Progenitor cell of endocrine pancreas (in vitro differentiated cells): Measurements from ENCODE around the gene ATP6V0B. TPM values are rescaled to one million over a fixed set of nuclear protein-coding genes. Genes with fewer than 3 reads are reported as not detected.

ENCODE experiments used
- DNase-seq: peaks from one replicate; pipeline ENCODE4 v3.0.0; 2021; ENCODE audit warnings: low spot score; ENCODE audit not compliant: unreplicated experiment
- H3K27ac Mint-ChIP-seq: 2 replicates; pipeline ENCODE4 v1.8.0; 2021; ENCODE audit warnings: mild to moderate bottlenecking, moderate library complexity, mixed read lengths
- H3K27me3 Mint-ChIP-seq: 2 replicates; pipeline ENCODE4 v1.8.0; 2021; ENCODE audit warnings: mixed read lengths
- H3K36me3 Mint-ChIP-seq: 2 replicates; pipeline ENCODE4 v1.8.0; 2022; ENCODE audit warnings: mixed read lengths; ENCODE audit not compliant: insufficient read depth
- H3K4me1 Mint-ChIP-seq: 2 replicates; pipeline ENCODE4 v1.8.0; 2021; ENCODE audit warnings: low read depth, mixed read lengths
- H3K4me3 Mint-ChIP-seq: 2 replicates; pipeline ENCODE4 v1.8.0; 2021; ENCODE audit warnings: low read depth, mild to moderate bottlenecking, moderate library complexity, mixed read lengths
- H3K9me3 Mint-ChIP-seq: 2 replicates; pipeline ENCODE4 v1.8.0; 2021; ENCODE audit warnings: low read depth, mixed read lengths
- CTCF ChIP-seq: fragments of 200-600 bp; sonication (generic); IDR thresholded peaks from one replicate; pipeline ENCODE4 v1.5.0; 2021; ENCODE audit warnings: antibody characterized with exemption, mild to moderate bottlenecking; ENCODE audit not compliant: unreplicated experiment
- total RNA-seq: library from RNA; stranded (reverse); gene quantifications from 2 replicates; pipeline ENCODE4 v1.2.1, GENCODE V29; 2021

Gene ATP6V0B
- total RNA-seq, 1 donor from 2014 or later: 104 TPM

GRCh38 chr1:43952731-43953346 lies 21.9 kb upstream of the ATP6V0B start:
- Mint-ChIP-seq H3K27me3 (no peaks in the 10 kb centered on the region), H3K9me3 (no peaks in the 10 kb centered on the region), H3K27ac (no peak overlapping the region), H3K4me1 (peaks cover 10% of the 10 kb centered on the region), H3K36me3 (peaks cover 4% of the 10 kb centered on the region), H3K4me3 (no peak overlapping the region)
- TF ChIP-seq CTCF: no peak
- no peak for DNase-seq

GRCh38 chr1:43953361-43953760 lies 21.4 kb upstream of the ATP6V0B start:
- DNase-seq: no peak
- Mint-ChIP-seq H3K27ac (peak overlapping the region; percentile 40), H3K27me3 (no peaks in the 10 kb centered on the region), H3K4me1 (peaks cover 7% of the 10 kb centered on the region), H3K4me3 (no peak overlapping the region), H3K36me3 (peaks cover 6% of the 10 kb centered on the region), H3K9me3 (no peaks in the 10 kb centered on the region)
- no peak for TF ChIP-seq CTCF

- Mint-ChIP-seq H3K27me3 (no peaks in the 10 kb centered on the region), H3K9me3 (no peaks in the 10 kb centered on the region), H3K36me3 (peaks cover 8% of the 10 kb centered on the region), H3K4me1 (peaks cover 6% of the 10 kb centered on the region), H3K4me3 (no peak overlapping the region), H3K27ac (peak overlapping the region; percentile 73)
- no peak for TF ChIP-seq CTCF
- no peak for DNase-seq
Measured at GRCh38 chr1:43954036-43954435, 20.7 kb upstream of the ATP6V0B start.

DNA sequence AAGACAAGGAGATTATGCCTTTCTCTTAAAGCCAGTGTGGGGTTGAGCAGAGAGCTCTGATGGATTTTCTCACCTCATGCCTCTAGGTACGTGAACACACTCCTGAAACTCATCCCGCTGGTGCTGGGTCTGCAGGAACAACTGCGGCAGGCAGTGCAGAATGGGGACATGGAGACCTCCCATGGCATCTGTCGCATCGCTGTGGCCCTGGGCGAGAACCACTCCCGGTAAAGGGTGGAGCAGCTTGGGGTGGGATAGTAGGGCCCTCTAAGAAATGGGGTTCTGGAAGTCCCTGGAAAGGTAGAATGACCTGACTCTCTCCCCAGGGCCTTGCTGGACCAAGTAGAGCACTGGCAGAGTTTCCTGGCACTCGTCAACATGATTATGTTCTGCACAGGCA lies 18.5 kb upstream of the ATP6V0B start:
- no peak for DNase-seq
- no peaks in the 10 kb centered on the region for H3K27me3 Mint-ChIP-seq
- no peak overlapping the region for H3K27ac Mint-ChIP-seq
- no peak for TF ChIP-seq CTCF
- H3K9me3 Mint-ChIP-seq: no peaks in the 10 kb centered on the region
- peaks cover 6% of the 10 kb centered on the region for H3K4me1 Mint-ChIP-seq
- no peak overlapping the region for H3K4me3 Mint-ChIP-seq
- H3K36me3 Mint-ChIP-seq: peaks cover 8% of the 10 kb centered on the region

DNA sequence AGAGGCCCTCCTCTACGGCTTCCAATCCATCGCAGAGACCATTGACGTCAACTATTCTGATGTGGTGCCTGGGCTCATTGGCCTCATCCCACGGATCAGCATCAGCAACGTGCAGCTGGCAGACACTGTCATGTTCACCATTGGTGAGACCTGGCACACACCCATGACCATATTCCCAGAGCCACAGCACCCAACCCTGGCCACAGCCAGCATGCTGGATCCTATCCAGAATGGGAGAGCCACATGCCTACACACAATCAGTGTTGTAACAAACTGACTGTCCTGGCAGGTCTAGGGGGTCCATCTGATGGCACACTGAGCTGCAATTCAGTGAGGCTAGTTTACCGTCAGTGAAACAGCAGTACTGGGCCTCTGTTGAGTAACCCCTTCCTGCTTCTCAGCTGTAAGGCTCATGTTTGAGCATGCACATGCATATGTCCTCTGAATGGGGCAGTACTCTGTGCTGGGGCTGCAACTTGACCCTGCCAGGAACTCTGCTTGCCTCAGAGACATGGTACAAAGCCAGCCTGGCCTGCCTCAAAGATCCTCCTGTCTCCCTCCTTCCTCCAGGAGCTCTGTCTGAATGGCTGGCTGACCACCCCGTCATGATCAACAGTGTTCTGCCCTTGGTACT lies 17.2 kb upstream of the ATP6V0B start:
- DNase-seq: no peak
- Mint-ChIP-seq H3K36me3 (peaks cover 10% of the 10 kb centered on the region), H3K27ac (no peak overlapping the region), H3K4me3 (no peak overlapping the region), H3K9me3 (no peaks in the 10 kb centered on the region), H3K4me1 (peaks cover 6% of the 10 kb centered on the region), H3K27me3 (no peaks in the 10 kb centered on the region)
- no peak for TF ChIP-seq CTCF
